SU-DHL-6 (cell line): ENCODE data around the gene ERBB4.

Source experiments
- CTCF ChIP-seq: fragments of 200-600 bp; sonication (generic); IDR thresholded peaks from one replicate; pipeline ENCODE4 v1.5.1; 2017; ENCODE audit warnings: antibody characterized with exemption, mild to moderate bottlenecking, low read length, moderate library complexity; ENCODE audit not compliant: insufficient read depth, poor library complexity, severe bottlenecking
- EZH2phosphoT487 ChIP-seq: fragments of 200-600 bp; sonication (generic), shearing (Covaris generic); conservative IDR thresholded peaks from 2 replicates; pipeline ENCODE4 v1.6.1; 2018; ENCODE audit warnings: mild to moderate bottlenecking, antibody characterized with exemption, low read length, moderate library complexity, mixed read lengths

- no peak for TF ChIP-seq CTCF
- TF ChIP-seq EZH2phosphoT487: no peak
Observed at GRCh38 chr2:212157012-212157411, 381.6 kb downstream of the ERBB4 start.
